ENCODE data around the gene KCNC4.
A peak's percentile ranks its signal among the peaks of the same experiment; 100 is the strongest.

The KCNC4 gene

GRCh38 chr1:110209715-110210603 lies at the start of gene KCNC4:
Gene KCNC4 (plus strand): TSS chr1:110210314. CDS start chr1:110211500, 1,186 bp downstream.
- peak; percentile 73 for DNase-seq (ENCODE audit: low spot score)

DNA sequence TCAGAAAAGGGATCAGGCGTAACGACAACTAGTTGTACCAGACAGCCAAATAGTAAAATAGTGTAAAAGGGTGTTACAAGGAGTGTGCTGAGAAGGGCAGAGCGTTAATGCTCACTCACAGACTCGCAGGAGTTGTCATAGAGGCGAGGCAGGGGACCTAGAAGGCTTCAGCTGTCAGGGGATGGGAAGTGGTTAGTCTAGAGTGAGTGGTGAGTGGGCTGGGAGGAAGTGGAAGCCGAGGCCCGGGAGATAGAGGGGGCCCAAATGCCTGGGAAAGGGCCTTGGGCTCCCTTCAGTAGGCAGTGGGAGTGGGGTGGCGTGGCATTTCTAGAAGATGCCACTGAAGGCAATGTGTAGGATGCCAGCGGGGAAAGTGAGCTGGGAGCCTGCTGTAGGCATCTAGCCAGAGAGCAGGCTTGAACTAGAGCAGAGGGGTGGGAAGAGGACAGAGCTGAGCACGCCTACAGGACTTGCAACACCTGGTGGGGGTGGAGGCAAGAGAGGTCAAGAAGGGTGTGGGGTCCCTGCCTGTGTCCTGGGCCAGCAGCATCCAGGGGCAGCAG lies 49.5 kb upstream of the KCNC4 start:
- no peak for DNase-seq (ENCODE audit: low spot score)

DNA sequence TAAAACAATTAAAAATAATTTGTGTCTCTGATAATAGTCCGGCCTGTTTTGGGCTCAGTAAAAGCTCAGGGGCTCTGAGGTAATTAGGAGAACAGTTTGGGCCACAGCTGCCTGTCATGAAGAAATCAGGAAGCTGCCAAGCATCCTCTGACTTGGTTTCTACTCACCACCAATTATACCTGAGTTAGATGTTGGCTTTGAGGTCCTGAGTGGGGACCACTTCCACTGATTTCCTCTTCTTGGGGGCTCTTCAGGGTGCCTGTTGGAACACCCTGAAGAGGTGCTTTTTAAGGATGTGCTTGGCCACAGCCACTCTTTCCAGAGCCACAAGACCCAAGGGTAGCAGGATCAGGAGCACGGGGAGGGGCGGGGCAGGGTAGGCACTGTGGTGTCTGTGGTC lies 48.9 kb upstream of the KCNC4 start:
- no peak for DNase-seq (ENCODE audit: low spot score)

DNA sequence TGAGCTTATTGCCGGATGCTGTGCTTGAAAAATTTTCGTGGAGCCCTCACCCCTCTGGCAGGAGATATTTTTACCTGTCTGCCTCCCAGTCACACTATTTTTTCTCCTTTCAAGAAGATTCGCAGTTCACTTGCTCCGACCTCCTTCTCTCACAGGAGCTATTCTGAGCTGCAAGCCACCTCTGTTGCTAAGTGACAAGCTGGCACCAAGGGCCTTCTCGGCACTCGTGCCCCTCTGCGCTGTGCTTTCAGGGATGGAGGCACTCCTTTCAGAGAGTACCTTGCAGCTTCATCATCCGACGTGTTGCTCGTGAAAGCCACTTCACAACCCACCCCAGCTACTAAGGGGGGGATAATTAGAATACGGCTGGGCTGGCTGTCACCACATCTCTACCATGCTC lies 48.3 kb upstream of the KCNC4 start:
- DNase-seq (ENCODE audit: low spot score), result peak; percentile 90

DNA sequence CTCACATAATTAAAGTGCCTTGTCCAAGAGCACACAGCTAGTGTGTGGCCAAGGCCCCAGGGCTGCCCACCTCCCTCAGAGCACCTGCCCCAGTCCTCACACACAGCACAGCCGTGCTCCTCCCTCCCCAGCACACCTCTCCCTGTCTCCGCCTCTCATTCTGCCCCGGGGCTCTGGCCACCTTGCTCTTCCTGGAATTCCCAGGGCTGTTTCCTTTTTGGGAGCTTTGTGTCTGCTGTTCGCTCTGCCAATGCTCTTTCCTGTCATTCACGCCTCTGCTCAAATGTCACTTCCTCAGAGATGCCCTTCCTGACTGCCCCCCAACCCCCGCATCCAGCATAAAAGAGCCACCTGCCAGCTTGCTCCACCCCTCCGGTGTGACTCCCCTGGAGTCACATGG lies 46.5 kb upstream of the KCNC4 start:
- no peak for DNase-seq (ENCODE audit: low spot score)

GRCh38 chr1:110164725-110165350 lies 45.3 kb upstream of the KCNC4 start:
- DNase-seq (ENCODE audit: low spot score), result peak; percentile 65

DNA sequence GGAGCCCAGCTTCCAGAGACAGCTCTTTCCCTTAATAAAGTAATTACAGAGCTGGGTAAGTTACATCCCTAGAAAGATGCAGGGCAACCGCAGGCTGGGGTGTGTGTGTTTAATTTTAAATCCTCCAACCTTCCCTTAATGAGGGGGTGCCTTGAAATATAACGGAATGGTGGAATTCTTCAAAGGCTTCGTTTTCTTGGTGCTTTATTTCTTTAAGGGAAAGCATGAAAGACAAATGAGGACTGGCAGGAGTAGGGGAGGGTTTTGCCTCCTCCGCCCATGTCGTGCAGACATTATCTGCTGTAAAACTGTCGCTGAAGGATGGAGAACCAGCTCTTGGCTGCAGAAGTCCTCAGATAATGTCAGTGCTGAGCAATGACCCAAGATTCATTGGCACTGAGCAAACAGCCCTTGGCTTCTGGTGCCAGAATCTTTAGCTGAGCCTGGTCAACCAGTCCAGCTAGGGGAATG lies 44.3 kb upstream of the KCNC4 start:
- peak; percentile 77 for DNase-seq (ENCODE audit: low spot score)

DNA sequence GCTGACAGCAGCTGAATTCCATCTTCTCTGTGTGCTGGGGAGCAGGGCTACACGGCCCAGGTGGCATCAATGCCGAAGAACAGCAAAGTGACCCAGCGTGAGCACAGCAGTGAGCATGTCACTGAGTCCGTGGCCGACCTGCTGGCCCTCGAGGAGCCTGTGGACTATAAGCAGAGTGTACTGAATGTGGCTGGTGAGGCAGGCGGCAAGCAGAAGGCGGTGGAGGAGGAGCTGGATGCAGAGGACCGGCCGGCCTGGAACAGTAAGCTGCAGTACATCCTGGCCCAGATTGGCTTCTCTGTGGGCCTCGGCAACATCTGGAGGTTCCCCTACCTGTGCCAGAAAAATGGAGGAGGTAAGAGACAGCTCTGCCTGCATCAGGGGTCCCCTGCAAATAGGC lies 43.3 kb upstream of the KCNC4 start:
- no peak for DNase-seq (ENCODE audit: low spot score)

DNA sequence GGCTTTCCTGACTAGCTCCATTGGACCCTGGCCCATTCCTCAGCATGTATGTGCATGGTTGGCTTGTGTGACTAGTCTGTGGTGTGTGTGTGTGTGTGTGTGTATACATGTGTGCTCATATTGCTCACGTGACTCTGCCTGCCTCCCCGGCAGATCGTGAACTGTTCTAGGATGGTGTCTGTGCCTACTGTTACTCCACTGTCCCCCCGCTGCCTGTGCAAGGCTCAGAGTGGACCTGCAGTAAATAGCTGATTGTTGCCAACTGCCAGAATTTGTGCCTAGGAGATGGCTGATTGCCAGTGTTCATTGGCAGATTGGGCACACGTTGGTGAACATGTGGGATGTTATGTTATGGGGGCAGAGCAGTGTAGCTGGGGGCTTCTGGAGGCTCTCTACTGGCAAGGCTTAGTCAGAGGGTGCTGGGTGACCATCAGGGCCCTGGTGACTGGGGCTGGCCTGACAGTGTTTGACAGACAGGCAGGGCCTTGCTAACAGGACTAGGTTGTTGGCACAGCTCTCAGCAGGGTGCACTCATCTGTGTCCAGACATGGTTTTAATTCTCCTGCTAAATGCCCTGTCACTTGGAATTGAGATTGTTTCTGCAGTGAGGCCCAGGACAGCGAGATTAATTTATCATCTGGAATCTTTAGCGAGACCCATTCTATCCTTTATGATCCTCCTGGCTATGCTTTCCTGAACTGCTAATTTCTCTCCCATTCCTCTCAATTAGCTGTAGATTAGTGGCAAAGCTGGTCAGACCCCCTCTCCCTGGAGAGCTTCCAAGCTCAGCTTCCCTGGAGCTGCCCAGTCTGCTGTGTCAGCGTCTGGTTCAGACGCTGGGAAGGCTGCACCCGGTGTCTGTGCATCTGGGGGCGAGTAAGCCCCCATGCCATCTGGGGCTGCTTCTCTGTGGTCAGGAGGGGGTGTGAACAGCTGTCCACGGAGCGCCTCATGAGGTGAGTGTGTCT lies 39.1 kb upstream of the KCNC4 start:
- DNase-seq (ENCODE audit: low spot score), result no peak

GRCh38 chr1:110172001-110172400 lies 38.1 kb upstream of the KCNC4 start:
- no peak for DNase-seq (ENCODE audit: low spot score)

GRCh38 chr1:110173466-110174105 lies 36.5 kb upstream of the KCNC4 start:
- no peak for DNase-seq (ENCODE audit: low spot score)

GRCh38 chr1:110174961-110175360 lies 35.2 kb upstream of the KCNC4 start:
- no peak for DNase-seq (ENCODE audit: low spot score)

DNA sequence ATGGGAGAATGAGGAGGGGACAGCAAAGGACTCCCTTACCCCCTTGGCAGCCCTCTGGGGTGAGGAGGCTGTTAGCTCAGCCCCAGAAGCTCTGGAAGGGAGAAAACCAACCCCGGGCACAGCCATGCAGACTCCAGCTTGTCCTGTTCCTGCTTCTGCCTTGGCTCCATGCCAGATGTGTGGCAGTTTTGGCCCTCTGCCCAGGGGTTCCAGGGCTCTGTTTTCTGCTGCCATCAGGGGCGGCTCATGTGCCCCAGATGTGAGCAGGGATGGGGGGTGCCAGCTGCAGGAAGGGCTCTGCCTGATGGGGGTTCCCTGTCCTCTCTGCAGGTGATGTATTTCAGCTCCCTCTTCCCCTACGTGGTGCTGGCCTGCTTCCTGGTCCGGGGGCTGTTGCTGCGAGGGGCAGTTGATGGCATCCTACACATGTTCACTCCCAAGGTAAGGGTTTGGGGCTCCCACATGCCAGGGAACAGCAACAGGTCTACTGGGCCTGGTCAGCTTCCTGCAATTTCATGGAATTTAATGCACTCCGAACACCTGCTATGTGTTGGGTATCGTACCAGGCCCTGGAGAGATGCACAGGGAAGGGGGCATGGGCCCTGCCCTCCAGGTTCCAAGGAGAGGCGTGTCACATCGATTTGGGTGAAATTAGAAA lies 33.7 kb upstream of the KCNC4 start:
- no peak for DNase-seq (ENCODE audit: low spot score)

- DNase-seq (ENCODE audit: low spot score), result no peak
Observed at GRCh38 chr1:110177775-110178174, 32.3 kb upstream of the KCNC4 start.

- no peak for DNase-seq (ENCODE audit: low spot score)
Observed at GRCh38 chr1:110183642-110184167, 26.4 kb upstream of the KCNC4 start.

DNA sequence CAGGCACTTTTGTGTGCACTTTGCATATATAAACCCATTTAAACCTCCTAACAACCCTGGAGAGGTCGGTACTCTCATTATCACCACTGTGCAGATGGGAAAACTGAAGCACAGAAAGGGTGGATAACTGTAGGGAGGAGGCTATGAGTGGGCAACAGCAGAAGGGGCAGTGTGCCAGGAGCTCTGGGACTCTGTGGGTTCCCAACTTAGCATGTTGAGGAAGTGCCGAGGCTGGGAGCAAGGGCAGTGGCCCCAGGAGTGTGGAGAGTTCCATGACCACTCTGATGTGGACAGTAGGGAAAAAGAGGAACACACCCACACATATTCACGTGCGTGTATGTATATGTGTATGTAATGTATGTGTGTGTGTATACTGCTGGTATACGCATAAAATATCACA lies 25.7 kb upstream of the KCNC4 start:
- DNase-seq (ENCODE audit: low spot score), result no peak

GRCh38 chr1:110185181-110185580 lies 24.9 kb upstream of the KCNC4 start:
- DNase-seq (ENCODE audit: low spot score), result peak; percentile 83

GRCh38 chr1:110186558-110186957 lies 23.6 kb upstream of the KCNC4 start:
- DNase-seq (ENCODE audit: low spot score), result no peak

DNA sequence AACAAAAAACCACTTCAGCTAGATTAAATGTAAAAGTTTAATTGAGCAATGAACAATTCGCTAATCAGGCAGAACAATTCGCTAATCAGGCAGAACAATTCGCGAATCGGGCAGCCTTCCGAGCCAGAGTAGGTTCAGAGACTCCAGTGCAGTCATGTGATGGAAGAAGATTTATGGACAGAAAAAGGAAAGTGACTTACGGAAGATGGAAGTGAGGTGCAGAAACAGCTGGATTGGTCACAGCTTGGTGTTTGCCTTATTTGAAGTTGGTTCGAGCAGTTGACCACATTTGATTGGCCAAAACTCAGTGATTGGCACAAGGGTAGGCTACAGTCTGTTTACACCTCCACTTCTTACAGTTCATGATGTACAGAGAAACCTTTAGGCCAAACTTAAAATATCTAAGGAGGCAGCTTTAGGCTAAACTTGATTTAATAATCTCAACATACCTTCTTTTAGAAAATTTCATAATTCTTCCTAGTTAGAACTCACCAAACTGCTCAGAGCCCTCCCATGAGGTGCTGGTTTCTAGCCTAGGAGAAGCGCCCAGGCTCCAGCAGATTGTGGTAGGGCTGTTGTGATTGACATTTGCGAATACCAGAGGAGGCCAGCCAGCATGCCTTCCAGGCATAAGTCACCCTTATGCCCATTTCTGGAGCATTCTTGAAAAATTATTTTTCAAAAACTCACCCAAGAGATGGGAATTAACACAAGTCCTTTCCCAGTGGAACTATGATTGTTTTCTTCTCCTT lies 22.8 kb upstream of the KCNC4 start:
- DNase-seq (ENCODE audit: low spot score), result no peak

Data from cerebellar cortex (tissue), 1 donor.